A673 (cell line): Measurements from ENCODE around the gene PPP2R5A. TPM values are rescaled to one million over a fixed set of nuclear protein-coding genes. Genes with fewer than 3 reads are reported as not detected.
"Not testable (repeated sequence)": the region's sequence is repeated elsewhere in the genome, so short reads cannot be mapped to it uniquely, and the experiment has no call there.

Source experiments
- BruUV-seq: library from RNA; stranded (reverse); fragments of 400-500 nt; replicated peaks from 2 replicates; lab custom pipeline; 2021; lab: Mats Ljungman, UMichigan
- CTCF ChIA-PET: fragments of 300-600 bp; sonication (Branson Sonifier 250); formaldehyde crosslinking; loops from one replicate; lab custom pipeline; 2022; ENCODE audit warnings: antibody characterized with exemption; lab: Charles Lee
- POLR2A ChIA-PET: fragments of 300-600 bp; sonication (Branson Sonifier 250); formaldehyde crosslinking; loops from one replicate; lab custom pipeline; 2022; ENCODE audit warnings: antibody characterized with exemption; ENCODE audit not compliant: low non-redundant PET; lab: Charles Lee
- DNase-seq: peaks from one replicate; pipeline ENCODE4 v3.0.0-alpha.2; 2015; ENCODE audit warnings: low spot score
- H3K27ac ChIP-seq: fragments of 200-600 bp; sonication (generic); 2 replicates; pipeline ENCODE4 v1.5.1; 2016; ENCODE audit warnings: mixed run types, low read depth, mild to moderate bottlenecking, mixed read lengths, antibody characterized with exemption, low read length; ENCODE audit not compliant: poor library complexity, severe bottlenecking
- H3K27me3 ChIP-seq: fragments of 200-600 bp; sonication (generic); replicated peaks from 2 replicates; pipeline ENCODE4 v1.6.1; 2017; ENCODE audit warnings: mixed run types, low read depth, mild to moderate bottlenecking, mixed read lengths, antibody characterized with exemption, low read length; ENCODE audit not compliant: insufficient read depth, poor library complexity
- H3K36me3 ChIP-seq: fragments of 200-600 bp; sonication (generic); 2 replicates; pipeline ENCODE4 v1.6.1; 2016; ENCODE audit warnings: mixed run types, mild to moderate bottlenecking, mixed read lengths, antibody characterized with exemption, low read length; ENCODE audit not compliant: insufficient read depth, poor library complexity, severe bottlenecking
- H3K4me1 ChIP-seq: fragments of 200-600 bp; sonication (generic); 2 replicates; pipeline ENCODE4 v1.6.1; 2017; ENCODE audit warnings: mixed run types, mild to moderate bottlenecking, mixed read lengths, antibody characterized with exemption, low read length; ENCODE audit not compliant: insufficient read depth, poor library complexity, severe bottlenecking
- H3K4me3 ChIP-seq: fragments of 200-600 bp; sonication (generic); 2 replicates; pipeline ENCODE4 v1.5.1; 2016; ENCODE audit warnings: low read depth, mixed run types, mild to moderate bottlenecking, mixed read lengths, low read length; ENCODE audit not compliant: poor library complexity, severe bottlenecking
- H3K9me3 ChIP-seq: fragments of 200-600 bp; sonication (generic); 2 replicates; pipeline ENCODE4 v1.6.1; 2016; ENCODE audit warnings: mixed run types, low read depth, mild to moderate bottlenecking, mixed read lengths, antibody characterized with exemption, low read length; ENCODE audit not compliant: poor library complexity, severe bottlenecking
- CTCF ChIP-seq: fragments of 300-800, 200-600 bp; sonication (generic); conservative IDR thresholded peaks from 2 replicates; pipeline ENCODE4 v1.5.1; 2017; ENCODE audit warnings: low read depth, mild to moderate bottlenecking, antibody characterized with exemption, low read length, moderate library complexity, mixed read lengths
- EZH2 ChIP-seq: fragments of 200-600 bp; sonication (generic); IDR thresholded peaks from 2 replicates; pipeline ENCODE4 v1.6.1; 2017; ENCODE audit warnings: borderline replicate concordance, low read depth, mild to moderate bottlenecking, mixed read lengths, antibody characterized with exemption, low read length; ENCODE audit not compliant: poor library complexity, severe bottlenecking
- intact Hi-C: fragments of 100-400 bp; cut with micrococcal nuclease; formaldehyde crosslinking; loops from one replicate; pipeline ENCODE4 v1.10.0; 2022; ENCODE audit not compliant: unreplicated experiment
- total RNA-seq: library from RNA; stranded (reverse); gene quantifications from 2 replicates; pipeline ENCODE4 v1.2.3, GENCODE V29; 2021

PPP2R5A gene
- total RNA-seq, 1 experiment from 2014 or later = 13.9 TPM

- ChIA-PET POLR2A (interaction anchor here (0.6 kb wide), 1 partner anchor 33 kb away, joined by 3 read pairs; no protein-coding TSS in a partner anchor), CTCF (no interaction called here)
- Histone ChIP-seq H3K4me1 (no peaks in the 10 kb centered on the region), H3K27ac (no peak overlapping the region), H3K36me3 (no peaks in the 10 kb centered on the region), H3K4me3 (no peak overlapping the region), H3K27me3 (no peaks in the 10 kb centered on the region), H3K9me3 (no peaks in the 10 kb centered on the region)
- DNase-seq = no peak
- intact Hi-C loops = no loop called here
- BruUV-seq = no TSS peak
- TF ChIP-seq EZH2 (no peak), CTCF (no peak)
These were observed 17.7 kb downstream of the PPP2R5A start for GRCh38 chr1:212302745-212303383.

- no peak for TF ChIP-seq EZH2
- TF ChIP-seq CTCF = no peak
- no peaks in the 10 kb centered on the region for H3K27me3 ChIP-seq
- intact Hi-C loops = no loop called here
- ChIA-PET POLR2A (interaction anchor here (0.6 kb wide), 1 partner anchor 87 kb away, joined by 7 read pairs; no protein-coding TSS in a partner anchor), CTCF (no interaction called here)
- no TSS peak for BruUV-seq
- H3K9me3 ChIP-seq = no peaks in the 10 kb centered on the region
- no peak overlapping the region for H3K27ac ChIP-seq
- H3K4me3 ChIP-seq = no peak overlapping the region
- H3K4me1 ChIP-seq = no peaks in the 10 kb centered on the region
- DNase-seq = no peak
- no peaks in the 10 kb centered on the region for H3K36me3 ChIP-seq
These were observed 20.1 kb downstream of the PPP2R5A start for GRCh38 chr1:212305342-212305741.

- intact Hi-C loops, H3K4me1 ChIP-seq, H3K9me3 ChIP-seq, H3K4me3 ChIP-seq, DNase-seq, CTCF ChIA-PET, H3K27ac ChIP-seq, BruUV-seq, H3K36me3 ChIP-seq, H3K27me3 ChIP-seq, POLR2A ChIA-PET: not testable (repeated sequence)
These were observed 20.8 kb downstream of the PPP2R5A start for GRCh38 chr1:212305984-212306452.
